Measurements from ENCODE around the gene C14orf180.
"Not testable (repeated sequence)": the region's sequence is repeated elsewhere in the genome, so short reads cannot be mapped to it uniquely, and the experiment has no call there.

C14orf180 gene

GRCh38 chr14:104578321-104578720 is 1.2 kb upstream of the C14orf180 start:
- Mint-ChIP-seq H3K27me3 (peaks cover 6% of the 10 kb centered on the region), H3K4me1 (no peaks in the 10 kb centered on the region), H3K9me3 (no peaks in the 10 kb centered on the region), H3K27ac (no peak overlapping the region), H3K4me3 (no peak overlapping the region)
- DNase-seq (no peak), ATAC-seq (no peak)

- not testable (repeated sequence) for H3K4me3 Mint-ChIP-seq, H3K4me1 Mint-ChIP-seq, H3K27me3 Mint-ChIP-seq, H3K27ac Mint-ChIP-seq, H3K9me3 Mint-ChIP-seq, ATAC-seq, DNase-seq
Measured at GRCh38 chr14:104579939-104580338, 375 bp downstream of the C14orf180 start.

GRCh38 chr14:104580961-104581360 is 1.4 kb downstream of the C14orf180 start:
- no peak for DNase-seq
- no peak for ATAC-seq
- H3K27ac Mint-ChIP-seq, result no peak overlapping the region
- H3K4me1 Mint-ChIP-seq, result no peaks in the 10 kb centered on the region
- peaks cover 6% of the 10 kb centered on the region for H3K27me3 Mint-ChIP-seq
- no peak overlapping the region for H3K4me3 Mint-ChIP-seq
- no peaks in the 10 kb centered on the region for H3K9me3 Mint-ChIP-seq

GRCh38 chr14:104581521-104581920 is 2.0 kb downstream of the C14orf180 start:
- no peak for ATAC-seq
- no peaks in the 10 kb centered on the region for H3K4me1 Mint-ChIP-seq
- DNase-seq, result no peak
- peak overlapping the region in 1 of 2 donors; percentile 72 for H3K27ac Mint-ChIP-seq
- H3K9me3 Mint-ChIP-seq, result no peaks in the 10 kb centered on the region
- H3K4me3 Mint-ChIP-seq, result no peak overlapping the region
- peaks cover 6% of the 10 kb centered on the region for H3K27me3 Mint-ChIP-seq

GRCh38 chr14:104582005-104582404 is 2.4 kb downstream of the C14orf180 start:
- H3K9me3 Mint-ChIP-seq, result no peaks in the 10 kb centered on the region
- H3K27ac Mint-ChIP-seq, result no peak overlapping the region
- H3K4me1 Mint-ChIP-seq, result no peaks in the 10 kb centered on the region
- ATAC-seq, result no peak
- peaks cover 6% of the 10 kb centered on the region for H3K27me3 Mint-ChIP-seq
- no peak for DNase-seq
- H3K4me3 Mint-ChIP-seq, result no peak overlapping the region

- no peak overlapping the region for H3K4me3 Mint-ChIP-seq
- H3K27ac Mint-ChIP-seq, result peak overlapping the region in 1 of 2 donors; percentile 78
- no peaks in the 10 kb centered on the region for H3K9me3 Mint-ChIP-seq
- no peaks in the 10 kb centered on the region for H3K4me1 Mint-ChIP-seq
- peaks cover 6% of the 10 kb centered on the region for H3K27me3 Mint-ChIP-seq
- ATAC-seq, result no peak
- no peak for DNase-seq
Measured at GRCh38 chr14:104582662-104583061, 3.1 kb downstream of the C14orf180 start.

- no peak overlapping the region for H3K27ac Mint-ChIP-seq
Measured at GRCh38 chr14:104583424-104584306, 4.1 kb downstream of the C14orf180 start.

GRCh38 chr14:104584557-104584956 is 5.0 kb downstream of the C14orf180 start:
- ATAC-seq (no peak), DNase-seq (no peak)
- no peak overlapping the region for H3K27ac Mint-ChIP-seq
- H3K4me1 Mint-ChIP-seq, result no peaks in the 10 kb centered on the region
- H3K9me3 Mint-ChIP-seq, result no peaks in the 10 kb centered on the region
- H3K4me3 Mint-ChIP-seq, result no peak overlapping the region
- H3K27me3 Mint-ChIP-seq, result peaks cover 3% of the 10 kb centered on the region

More at GRCh38 chr14:104583424-104584306, 4.1 kb downstream of the C14orf180 start:
- Mint-ChIP-seq H3K4me3 (no peak overlapping the region), H3K27me3 (peaks cover 6% of the 10 kb centered on the region), H3K4me1 (no peaks in the 10 kb centered on the region), H3K9me3 (no peaks in the 10 kb centered on the region)
- ATAC-seq (no peak), DNase-seq (no peak)

- ATAC-seq (no peak), DNase-seq (no peak)
- Mint-ChIP-seq H3K4me3 (no peak overlapping the region), H3K4me1 (no peaks in the 10 kb centered on the region), H3K27ac (no peak overlapping the region), H3K27me3 (no peaks in the 10 kb centered on the region), H3K9me3 (no peaks in the 10 kb centered on the region)
Measured at GRCh38 chr14:104585966-104586697, 6.6 kb downstream of the C14orf180 start.

- H3K27me3 Mint-ChIP-seq, result no peaks in the 10 kb centered on the region
- no peaks in the 10 kb centered on the region for H3K4me1 Mint-ChIP-seq
- H3K27ac Mint-ChIP-seq, result no peak overlapping the region
Measured at GRCh38 chr14:104586832-104587620, 7.5 kb downstream of the C14orf180 start.

GRCh38 chr14:104587641-104588040 is 8.1 kb downstream of the C14orf180 start:
- no peak overlapping the region for H3K27ac Mint-ChIP-seq
- no peaks in the 10 kb centered on the region for H3K9me3 Mint-ChIP-seq
- no peak for DNase-seq
- ATAC-seq, result no peak
- H3K4me1 Mint-ChIP-seq, result no peaks in the 10 kb centered on the region
- no peaks in the 10 kb centered on the region for H3K27me3 Mint-ChIP-seq
- H3K4me3 Mint-ChIP-seq, result no peak overlapping the region

More at GRCh38 chr14:104586832-104587620, 7.5 kb downstream of the C14orf180 start:
- ATAC-seq (no peak), DNase-seq (no peak)
- no peak overlapping the region for H3K4me3 Mint-ChIP-seq
- H3K9me3 Mint-ChIP-seq, result no peaks in the 10 kb centered on the region

- H3K4me1 Mint-ChIP-seq, result no peaks in the 10 kb centered on the region
- no peaks in the 10 kb centered on the region for H3K9me3 Mint-ChIP-seq
- no peak overlapping the region for H3K4me3 Mint-ChIP-seq
- ATAC-seq, result no peak
- DNase-seq, result no peak
- H3K27me3 Mint-ChIP-seq, result no peaks in the 10 kb centered on the region
- no peak overlapping the region for H3K27ac Mint-ChIP-seq
Measured at GRCh38 chr14:104588066-104588857, 8.7 kb downstream of the C14orf180 start.

- no peak overlapping the region for H3K4me3 Mint-ChIP-seq
- H3K9me3 Mint-ChIP-seq, result no peaks in the 10 kb centered on the region
- no peak for ATAC-seq
Measured at GRCh38 chr14:104589338-104590195, 10.0 kb downstream of the C14orf180 start.

GRCh38 chr14:104590240-104590965 is 10.8 kb downstream of the C14orf180 start:
- Mint-ChIP-seq H3K4me1 (no peaks in the 10 kb centered on the region), H3K27ac (no peak overlapping the region), H3K4me3 (no peak overlapping the region), H3K27me3 (no peaks in the 10 kb centered on the region), H3K9me3 (no peaks in the 10 kb centered on the region)
- DNase-seq (no peak), ATAC-seq (no peak)

More at GRCh38 chr14:104589338-104590195, 10.0 kb downstream of the C14orf180 start:
- Mint-ChIP-seq H3K27ac (no peak overlapping the region), H3K27me3 (no peaks in the 10 kb centered on the region), H3K4me1 (no peaks in the 10 kb centered on the region)
- no peak for DNase-seq
